Inflammatory macrophage (primary cell): ENCODE data around the gene AHCYL2.
"Not testable (repeated sequence)": the region's sequence is repeated elsewhere in the genome, so short reads cannot be mapped to it uniquely, and the experiment has no call there.

Source experiments
- DNase-seq, 2 donors: peaks; one replicate each; pipeline ENCODE4 v3.0.0-alpha.2; 2020 to 2022

The AHCYL2 gene

DNA sequence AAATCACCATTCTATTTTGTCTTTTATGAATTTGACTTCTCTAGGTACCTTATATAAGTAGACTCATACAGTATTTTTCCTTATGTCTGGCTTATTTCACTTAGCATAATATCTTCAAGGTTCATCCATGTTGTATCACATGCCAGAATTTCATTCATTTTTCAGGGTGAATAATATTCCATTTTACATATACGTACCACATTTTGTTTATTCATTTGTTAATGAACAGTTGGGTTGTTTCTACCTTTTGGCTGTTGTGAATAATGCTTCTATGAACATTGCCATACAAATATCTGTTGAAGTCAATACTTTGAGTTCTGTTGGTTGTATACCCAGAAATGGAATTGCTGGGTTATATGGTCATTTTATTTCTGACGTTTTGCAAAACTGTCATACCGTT, 20.7 kb downstream of the AHCYL2 start:
- no peak for DNase-seq

DNA sequence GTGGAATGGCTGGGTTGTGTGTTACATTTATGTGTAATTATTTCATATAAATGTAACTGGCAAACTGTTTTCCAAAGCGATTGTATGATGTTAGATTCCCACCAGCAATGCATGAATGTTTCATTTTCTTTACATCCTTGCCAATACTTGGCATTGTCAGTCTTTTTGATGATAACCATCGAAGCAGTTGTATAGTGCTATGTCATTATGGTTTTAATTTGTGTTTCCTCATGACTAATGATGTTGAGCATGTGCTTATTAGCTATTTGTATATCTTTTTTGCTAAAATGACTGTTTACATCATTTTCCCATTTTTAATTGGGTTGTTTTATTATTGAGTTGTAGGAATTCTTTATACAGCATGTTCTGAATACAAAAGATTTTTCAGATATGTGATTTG, 22.3 kb downstream of the AHCYL2 start:
- no peak for DNase-seq

DNA sequence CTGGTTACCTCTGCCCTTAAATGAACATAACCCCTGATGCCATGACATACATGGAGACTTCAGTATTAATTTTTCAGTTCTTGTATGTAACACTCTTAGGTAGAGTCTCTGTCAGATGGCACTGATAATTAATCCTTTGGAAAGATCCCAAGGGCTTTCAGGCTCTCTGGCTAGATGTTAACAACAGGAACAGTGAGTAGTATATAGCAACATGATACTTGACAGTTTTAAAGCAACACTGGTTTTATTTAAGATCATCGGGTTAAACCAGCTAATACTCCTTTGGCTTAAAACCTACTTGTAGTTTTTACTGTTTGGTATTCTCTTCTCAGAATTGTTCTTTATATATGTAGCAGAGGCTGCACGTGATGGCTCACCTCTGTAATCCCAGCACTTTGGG, 27.3 kb downstream of the AHCYL2 start:
- no peak for DNase-seq

- DNase-seq: not testable (repeated sequence)
These were observed 27.8 kb downstream of the AHCYL2 start for GRCh38 chr7:129252603-129253002.

DNA sequence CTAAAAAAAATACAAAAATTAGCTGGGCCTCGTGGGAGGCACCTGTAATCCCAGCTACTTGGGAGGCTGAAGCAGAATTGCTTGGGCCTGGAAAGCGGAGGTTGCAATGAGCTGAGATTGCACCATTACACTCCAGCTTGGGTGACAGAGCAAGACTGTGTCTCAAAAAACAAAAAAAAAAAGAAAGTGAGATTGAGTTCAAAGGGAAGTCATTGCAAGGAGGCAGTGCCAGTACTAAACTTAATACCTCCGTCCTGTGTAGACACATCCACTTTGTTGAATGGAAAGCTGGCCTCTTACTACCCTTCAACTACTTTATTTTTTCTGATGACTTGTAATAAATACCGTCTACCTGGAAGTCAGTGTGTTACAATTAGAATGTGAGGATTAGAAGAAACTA, 31.0 kb downstream of the AHCYL2 start:
- DNase-seq: peak; percentile 28 to 31

DNA sequence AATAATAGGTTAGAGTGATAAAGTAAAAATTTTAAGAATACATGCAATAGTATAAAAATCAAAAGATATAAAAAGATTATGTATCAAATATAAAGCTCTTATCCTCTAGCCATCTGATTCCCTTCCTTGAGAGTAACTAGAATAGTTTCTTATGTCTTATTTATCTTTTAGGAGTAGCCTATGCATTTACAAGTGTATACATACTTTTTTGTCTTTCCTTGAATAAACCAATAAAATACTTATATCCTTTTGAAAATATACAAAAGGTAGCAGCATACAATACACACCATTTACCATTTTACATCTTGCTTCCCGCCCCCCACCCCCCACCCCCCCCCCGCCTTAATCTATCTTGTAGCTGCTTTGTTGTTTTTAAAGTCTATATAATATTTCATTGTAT, 31.4 kb downstream of the AHCYL2 start:
- DNase-seq: no peak

- peak; percentile 18 to 38 for DNase-seq
These were observed 32.3 kb downstream of the AHCYL2 start for GRCh38 chr7:129257168-129257567.

GRCh38 chr7:129258649-129259389, 34.0 kb downstream of the AHCYL2 start:
- DNase-seq: no peak

GRCh38 chr7:129262324-129262723, 37.5 kb downstream of the AHCYL2 start:
- no peak for DNase-seq

DNA sequence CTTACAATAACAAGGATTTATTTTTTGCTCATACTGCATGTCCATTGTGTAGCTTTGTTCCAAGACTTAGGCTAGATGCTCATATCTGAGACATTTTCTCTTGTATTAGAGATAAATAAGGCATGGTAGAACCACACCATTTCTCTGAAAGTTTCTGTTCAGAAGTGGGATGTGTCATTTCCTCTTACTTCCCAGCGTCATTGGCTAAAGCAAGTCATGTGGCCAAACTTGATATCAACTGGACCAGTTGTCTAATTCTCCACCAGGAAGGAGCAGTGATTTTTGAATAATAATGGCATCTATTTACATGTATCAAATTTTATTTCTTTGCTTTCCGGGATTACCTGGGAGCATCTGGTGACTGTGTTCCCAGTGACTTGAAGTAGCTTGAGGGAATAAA, 38.3 kb downstream of the AHCYL2 start:
- DNase-seq: no peak

DNA sequence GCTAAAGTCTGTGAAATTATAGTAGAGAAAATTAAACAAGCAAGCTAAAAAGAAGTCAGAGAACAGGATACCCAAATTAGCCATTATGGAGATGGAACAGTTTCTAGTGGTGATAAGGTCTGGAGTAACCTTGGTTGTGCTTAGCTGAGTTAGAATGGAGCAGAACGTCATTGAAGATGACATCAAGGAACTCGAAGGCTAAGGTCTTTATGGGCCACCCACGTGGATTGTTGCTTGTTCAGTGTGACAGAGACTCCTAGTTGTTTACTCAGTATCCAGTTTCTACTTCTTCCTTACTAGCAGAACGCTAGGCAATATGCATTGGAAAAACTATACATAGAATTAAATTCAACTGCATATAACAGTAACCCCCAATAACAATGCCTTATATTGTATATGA, 39.7 kb downstream of the AHCYL2 start:
- DNase-seq: no peak

DNA sequence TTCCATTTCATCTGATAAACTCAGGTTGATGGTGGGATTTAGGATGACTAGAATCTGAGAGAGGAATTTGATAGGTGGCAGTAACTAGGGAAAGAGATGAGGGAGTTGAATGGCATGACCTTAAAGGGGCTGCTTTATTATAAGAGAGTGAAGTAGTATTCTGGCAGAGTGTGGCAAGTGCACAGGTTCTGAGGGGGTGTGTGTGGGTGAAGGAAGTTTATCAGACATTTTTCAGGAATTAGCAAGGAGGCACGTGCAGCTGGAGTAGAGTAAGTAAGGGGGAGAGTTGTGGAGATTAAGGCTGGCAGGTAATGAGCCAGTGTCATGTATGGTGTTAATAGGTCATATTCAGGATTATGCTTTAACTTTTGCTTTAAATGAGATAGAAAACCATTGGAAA, 40.5 kb downstream of the AHCYL2 start:
- DNase-seq: no peak

GRCh38 chr7:129266181-129266580, 41.4 kb downstream of the AHCYL2 start:
- DNase-seq: no peak

GRCh38 chr7:129270077-129270476, 45.2 kb downstream of the AHCYL2 start:
- DNase-seq: no peak

GRCh38 chr7:129271500-129272355, 46.9 kb downstream of the AHCYL2 start:
- DNase-seq: peak; percentile 77 to 82

DNA sequence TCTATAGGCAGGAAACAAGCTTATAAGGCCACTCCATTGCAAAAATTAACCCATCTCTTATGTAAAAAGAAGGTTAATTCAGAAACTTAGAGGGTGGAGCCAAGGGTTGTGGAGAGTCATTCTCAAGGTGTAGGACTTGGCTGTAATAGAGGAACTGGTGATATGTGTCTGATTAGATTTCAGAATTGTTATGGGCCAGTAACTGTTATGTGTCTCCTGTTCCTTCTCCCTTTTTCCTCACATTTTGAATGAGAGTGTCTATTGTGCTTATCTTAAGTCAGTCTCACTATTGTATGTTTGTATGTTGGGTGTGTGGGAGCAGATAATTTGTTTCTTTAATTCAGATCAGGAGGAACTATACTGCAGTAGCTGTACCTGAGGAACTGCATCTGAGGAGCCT, 49.1 kb downstream of the AHCYL2 start:
- no peak for DNase-seq

DNA sequence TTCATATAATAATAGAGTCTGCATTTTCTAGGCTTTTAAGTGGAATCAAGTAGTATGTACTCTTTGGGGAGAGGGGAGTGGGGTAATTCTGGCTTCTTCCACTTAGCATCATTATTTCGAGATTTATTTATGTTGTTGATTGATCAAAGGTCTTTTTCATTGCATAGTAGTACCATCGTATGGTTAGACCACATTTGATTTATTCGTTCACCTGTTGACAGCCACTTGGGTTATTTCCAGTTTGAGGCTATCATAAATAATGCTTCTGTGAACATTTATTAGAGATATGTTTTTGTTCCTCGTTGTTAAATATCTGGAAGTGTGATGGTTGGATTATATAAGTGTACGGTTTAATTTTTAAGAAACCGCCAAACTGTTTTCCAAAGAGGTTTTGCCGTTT, 52.8 kb downstream of the AHCYL2 start:
- no peak for DNase-seq

- no peak for DNase-seq
These were observed 53.9 kb downstream of the AHCYL2 start for GRCh38 chr7:129278688-129279087.

- no peak for DNase-seq
These were observed 54.9 kb downstream of the AHCYL2 start for GRCh38 chr7:129279757-129280156.

DNA sequence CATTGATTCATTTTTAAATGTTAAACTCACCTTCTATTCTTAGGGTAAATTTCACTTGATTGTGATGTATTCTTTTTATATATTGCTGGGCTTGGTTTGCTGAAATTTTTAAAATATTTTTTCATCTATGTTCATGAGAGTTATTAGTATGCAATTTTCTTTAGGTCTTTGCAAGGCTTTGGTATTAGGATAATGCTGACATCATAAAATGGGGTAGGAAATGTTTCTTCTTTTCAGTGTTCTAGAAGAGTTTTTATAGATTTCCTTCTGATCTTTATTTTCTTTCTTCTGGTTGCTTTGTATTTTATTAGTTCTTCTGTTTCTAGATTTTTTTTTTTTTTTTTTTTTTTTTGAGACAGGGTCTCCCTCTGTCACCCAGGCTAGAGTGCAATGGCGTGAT, 56.3 kb downstream of the AHCYL2 start:
- DNase-seq: no peak

DNA sequence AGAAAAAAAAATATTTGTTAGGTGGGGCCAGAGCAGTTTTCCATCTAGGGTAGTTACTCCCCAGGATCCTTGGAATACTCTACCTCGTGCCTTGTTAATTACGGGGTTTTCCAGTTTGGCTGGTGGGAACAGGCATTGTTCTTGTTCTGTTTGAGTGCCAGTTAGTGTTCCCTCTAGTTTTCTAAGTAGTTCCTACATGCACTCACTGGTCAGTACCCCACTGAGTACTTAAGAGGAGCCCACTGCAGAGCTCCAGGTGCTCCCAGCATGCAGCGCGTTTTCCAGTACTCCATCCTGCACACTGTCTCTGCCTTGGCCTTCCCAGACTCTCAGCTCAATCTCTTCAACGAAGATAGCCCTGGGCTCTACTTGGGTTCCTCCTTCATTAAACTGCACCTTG, 58.0 kb downstream of the AHCYL2 start:
- no peak for DNase-seq

- no peak for DNase-seq
These were observed 59.1 kb downstream of the AHCYL2 start for GRCh38 chr7:129283936-129284335.

DNA sequence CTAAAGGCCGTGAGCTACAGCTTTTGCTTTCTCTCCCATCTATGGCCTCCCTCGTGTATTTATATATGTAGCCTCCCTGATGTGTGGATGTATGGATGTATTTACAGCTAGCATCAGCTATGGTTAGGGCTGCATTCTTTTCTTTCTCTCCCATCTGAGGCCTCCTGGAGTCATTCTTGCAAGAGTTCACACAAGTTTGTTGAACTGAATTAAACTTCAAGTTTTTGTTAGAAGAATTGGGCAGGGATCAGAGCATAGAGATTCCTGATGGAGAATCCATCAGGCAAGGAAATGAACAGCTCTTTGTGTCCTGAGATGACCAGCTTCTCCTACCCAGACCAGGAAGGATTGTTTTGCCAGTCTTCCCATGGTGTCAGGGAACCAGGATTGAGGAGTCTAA, 60.3 kb downstream of the AHCYL2 start:
- no peak for DNase-seq

- no peak for DNase-seq
These were observed 68.0 kb downstream of the AHCYL2 start for GRCh38 chr7:129292861-129293260.
